ENCODE measurements around the gene LCP1.
"Not testable (repeated sequence)": the region's sequence is repeated elsewhere in the genome, so short reads cannot be mapped to it uniquely, and the experiment has no call there.

The LCP1 gene, protein sequence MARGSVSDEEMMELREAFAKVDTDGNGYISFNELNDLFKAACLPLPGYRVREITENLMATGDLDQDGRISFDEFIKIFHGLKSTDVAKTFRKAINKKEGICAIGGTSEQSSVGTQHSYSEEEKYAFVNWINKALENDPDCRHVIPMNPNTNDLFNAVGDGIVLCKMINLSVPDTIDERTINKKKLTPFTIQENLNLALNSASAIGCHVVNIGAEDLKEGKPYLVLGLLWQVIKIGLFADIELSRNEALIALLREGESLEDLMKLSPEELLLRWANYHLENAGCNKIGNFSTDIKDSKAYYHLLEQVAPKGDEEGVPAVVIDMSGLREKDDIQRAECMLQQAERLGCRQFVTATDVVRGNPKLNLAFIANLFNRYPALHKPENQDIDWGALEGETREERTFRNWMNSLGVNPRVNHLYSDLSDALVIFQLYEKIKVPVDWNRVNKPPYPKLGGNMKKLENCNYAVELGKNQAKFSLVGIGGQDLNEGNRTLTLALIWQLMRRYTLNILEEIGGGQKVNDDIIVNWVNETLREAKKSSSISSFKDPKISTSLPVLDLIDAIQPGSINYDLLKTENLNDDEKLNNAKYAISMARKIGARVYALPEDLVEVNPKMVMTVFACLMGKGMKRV

DNA sequence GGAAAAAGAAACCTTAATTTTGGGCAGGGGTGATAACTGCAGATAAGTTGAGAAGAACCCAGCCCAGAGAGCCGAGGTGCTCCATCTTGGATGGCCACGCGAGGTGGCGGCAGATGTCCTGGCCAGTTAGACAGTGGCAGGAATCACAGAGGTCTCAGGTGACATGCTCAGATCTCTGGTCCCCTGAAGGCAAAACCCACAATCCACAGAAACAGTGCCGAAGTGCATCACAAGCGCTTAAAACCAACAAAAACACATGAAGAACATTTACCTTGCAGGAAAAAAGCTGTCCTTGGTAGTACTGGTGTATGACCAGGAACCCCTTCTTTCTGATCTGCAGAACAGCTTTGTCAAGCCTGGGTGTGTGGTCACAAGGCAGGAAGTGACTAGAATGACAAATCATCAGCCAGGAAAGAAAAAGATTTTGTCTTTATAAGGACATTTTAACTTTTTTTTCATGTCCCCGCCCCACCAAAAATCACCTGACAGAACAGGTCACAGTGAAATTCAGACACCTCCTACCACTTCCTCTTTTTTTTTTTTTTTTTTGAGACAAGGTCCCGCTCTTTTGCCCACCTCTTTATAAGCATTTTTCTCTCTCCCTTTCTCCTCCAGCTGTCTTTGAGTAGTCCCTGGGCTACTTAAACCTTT is at the start of gene LCP1:
Gene LCP1 (minus strand): TSS at position 338 of the 651 bp plus-strand sequence. CDS start 22,515 bp downstream, outside the sequence.
- peak in 2 of 3 donors; percentile 53 to 66 for DNase-seq (ENCODE audit: low read depth in 3 of 3, low spot score in 1 of 3)

DNA sequence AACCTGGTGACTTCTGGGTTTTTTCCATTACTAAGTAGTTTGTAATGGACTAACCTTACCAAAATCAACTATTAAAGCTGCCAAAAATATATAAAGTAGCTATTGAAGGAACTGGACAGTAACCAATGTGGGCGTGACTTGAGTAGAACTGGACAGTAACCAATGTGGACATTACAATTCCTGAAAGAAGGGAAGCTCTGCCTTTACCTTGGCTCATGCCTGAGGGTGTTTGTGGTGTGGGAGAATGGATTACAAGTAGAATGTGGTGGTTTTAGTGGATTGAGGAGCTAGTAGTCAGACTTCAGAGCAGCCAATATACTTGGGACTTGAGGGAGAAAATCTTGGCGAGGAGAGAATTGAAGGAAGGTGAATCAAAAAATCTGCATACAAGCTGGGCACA is 47.3 kb upstream of the LCP1 start:
- DNase-seq (ENCODE audit: low read depth in 3 of 3, low spot score in 1 of 3), result no peak

DNA sequence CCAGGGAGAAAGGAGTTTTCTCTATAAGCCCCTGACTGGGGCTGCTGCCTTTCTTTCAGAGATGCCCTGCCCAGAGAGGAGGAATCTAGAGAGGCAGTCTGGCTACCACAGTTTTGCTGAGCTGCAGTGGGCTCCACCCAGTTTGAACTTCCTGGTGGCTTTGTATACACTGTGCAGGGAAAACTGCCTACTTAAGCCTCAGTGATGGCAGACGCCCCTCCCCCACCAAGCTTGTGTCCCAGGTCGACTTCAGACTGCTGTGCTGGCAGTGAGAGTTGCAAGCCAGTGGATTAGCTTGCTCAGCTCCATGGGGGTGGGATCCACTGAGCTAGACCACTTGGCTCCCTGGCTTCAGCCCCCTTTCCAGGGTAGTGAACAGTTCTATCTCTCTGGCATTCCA is 38.3 kb upstream of the LCP1 start:
- not testable (repeated sequence) for DNase-seq (ENCODE audit: low read depth in 3 of 3, low spot score in 1 of 3)

DNA sequence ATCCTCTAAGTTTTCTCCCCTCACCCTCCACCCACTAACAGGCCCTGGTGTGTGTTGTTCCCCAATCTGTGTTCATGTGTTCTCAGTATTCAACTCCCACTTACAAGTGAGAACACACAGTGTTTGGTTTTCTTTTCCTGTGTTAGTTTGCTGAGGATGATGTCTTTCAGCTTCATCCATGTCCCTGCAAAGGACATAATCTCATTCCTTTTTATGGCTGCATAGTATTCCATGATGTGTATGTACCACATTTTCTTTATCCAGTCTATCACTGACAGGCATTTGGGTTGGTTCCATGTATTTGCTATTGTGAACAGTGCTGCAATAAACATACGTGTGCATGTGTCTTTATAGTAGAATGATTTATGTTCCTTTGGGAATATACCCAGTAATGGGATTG is 32.8 kb upstream of the LCP1 start:
- not testable (repeated sequence) for DNase-seq (ENCODE audit: low read depth in 3 of 3, low spot score in 1 of 3)

DNA sequence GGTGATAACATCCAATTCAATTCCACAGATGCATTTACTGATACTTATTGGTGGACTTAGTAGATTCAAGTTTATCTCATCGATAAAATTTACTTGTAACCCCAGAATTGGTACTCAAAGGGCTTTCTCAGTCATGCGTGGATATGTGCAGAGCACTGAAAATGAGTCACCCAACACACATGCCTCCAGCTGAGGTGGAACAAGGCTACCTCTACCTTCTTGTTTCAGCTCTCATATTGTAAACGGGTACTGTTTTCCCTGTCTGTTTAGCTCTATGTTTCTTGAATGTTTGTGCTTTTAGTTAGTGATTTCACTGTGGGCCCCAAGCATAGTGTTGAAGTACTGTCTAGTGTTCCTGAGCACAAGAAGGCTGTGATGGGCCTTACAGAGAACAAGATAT is 31.3 kb upstream of the LCP1 start:
- no peak for DNase-seq (ENCODE audit: low read depth in 3 of 3, low spot score in 1 of 3)

DNA sequence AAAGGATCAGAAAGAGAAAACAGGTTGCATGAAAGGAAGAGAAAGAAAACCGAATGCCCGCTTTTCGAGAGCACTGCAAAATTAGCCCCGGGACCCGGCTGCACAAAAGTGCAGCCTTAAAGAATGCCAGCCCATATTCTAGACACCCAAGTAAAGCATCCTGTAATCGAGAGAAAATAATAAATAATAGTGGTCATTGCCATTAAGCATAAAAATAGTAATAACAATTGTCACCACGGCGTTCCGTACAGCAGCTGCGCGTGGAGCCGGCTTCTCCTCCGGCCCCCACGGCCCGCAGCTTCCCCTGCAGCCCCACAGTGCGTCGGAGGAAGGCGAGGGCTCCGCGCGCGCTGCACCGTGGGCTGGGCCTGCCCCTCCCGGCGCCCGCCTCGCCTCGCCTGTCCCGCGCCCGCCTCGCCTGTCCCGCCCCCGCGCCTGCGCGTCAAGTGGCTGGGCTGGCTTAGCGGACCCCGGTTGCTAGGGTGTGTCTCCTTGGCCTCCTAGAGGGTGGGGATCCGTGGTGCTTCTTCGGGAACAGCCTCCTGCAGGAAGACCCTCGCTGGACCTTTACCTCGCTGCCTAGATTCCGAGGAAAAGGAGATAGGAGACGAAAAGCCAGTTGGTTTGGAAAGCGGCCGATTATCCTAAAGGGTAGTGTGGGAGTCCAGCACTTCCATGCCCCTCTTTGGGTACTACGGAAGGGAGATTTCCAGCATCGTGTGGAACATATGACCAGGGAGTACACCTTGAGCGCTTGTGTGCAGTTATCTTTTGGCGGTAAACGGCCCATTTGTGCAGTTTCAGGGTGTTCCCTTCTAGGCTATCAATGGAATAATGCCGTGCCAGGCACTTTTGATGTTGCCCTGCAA is 29.7 kb upstream of the LCP1 start, which contains the start of gene LRRC63:
Gene LRRC63 (plus strand): TSS at position 446 of the 869 bp plus-strand sequence. CDS start 1,107 bp downstream, outside the sequence.
- peak; percentile 47 to 72 (median 68) for DNase-seq (ENCODE audit: low read depth in 3 of 3, low spot score in 1 of 3)

DNA sequence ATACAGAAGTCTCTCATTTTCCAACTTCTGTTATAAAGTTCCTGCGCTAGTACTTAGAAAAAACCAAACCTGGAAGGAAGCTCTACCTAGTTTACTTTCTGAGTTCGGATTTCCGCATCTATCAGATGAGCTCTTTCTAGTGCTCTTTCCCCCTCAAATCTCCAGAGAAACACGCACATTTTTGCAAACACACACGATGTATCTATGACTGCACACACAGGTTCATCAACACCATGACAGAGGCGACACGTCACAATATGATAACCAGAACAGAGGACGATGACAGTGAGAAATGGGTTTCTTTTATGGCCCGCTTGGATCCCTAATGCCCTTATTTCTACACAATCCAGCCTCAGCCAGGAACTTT is 29.1 kb upstream of the LCP1 start:
- DNase-seq (ENCODE audit: low read depth in 3 of 3, low spot score in 1 of 3), result no peak

DNA sequence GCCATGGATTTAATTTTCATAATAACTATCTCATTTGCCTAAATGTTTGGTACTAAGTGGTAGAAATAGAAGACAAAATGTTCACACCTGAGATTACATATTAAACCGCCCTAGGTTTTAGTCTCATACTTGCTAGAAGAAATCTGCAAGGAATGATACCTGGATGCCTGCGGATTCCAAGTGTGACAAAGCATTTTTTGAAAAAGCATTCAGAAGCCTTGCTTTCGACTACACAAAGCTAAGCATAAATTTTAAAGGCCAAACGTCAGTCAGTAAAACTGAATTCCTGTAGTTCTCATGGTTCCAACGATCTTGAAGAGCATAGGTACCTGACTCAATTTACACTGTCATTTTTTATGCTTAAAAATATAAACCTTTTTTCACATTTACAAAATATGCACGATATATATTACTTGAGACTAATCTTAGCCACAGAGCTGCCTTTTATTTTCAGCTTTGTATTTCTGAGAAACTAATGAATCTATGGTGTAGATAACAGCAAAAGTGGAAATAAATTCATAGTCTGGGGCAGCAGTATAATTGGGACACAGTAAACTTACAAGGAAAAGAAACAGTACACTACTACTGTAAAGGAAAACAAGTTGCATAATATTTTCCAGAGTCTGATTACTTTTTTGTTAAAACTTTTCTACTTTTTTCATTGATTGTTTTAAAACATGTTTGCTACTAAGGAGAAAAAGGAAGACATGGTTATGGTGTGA is 28.5 kb upstream of the LCP1 start:
- no peak for DNase-seq (ENCODE audit: low read depth in 3 of 3, low spot score in 1 of 3)

DNA sequence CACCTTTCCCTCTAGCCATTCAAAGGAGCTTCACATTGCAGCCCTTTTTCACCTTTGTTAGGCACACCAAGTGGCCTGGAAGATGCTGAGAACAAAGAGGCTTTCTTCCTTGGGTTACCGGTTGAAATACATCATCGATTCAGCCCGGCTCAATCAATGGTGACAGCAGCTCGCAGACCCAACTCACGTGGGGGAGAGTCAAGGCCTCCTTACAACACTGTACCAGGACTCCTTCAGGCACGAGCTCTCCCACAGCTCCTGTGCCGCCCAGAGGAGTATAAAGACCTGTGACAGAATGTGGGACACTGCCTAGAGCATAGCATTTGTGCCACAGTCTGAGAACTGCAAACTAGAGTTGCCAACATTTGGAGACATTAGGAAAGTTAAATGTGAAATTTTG is 25.9 kb upstream of the LCP1 start:
- DNase-seq (ENCODE audit: low read depth in 3 of 3, low spot score in 1 of 3), result no peak

DNA sequence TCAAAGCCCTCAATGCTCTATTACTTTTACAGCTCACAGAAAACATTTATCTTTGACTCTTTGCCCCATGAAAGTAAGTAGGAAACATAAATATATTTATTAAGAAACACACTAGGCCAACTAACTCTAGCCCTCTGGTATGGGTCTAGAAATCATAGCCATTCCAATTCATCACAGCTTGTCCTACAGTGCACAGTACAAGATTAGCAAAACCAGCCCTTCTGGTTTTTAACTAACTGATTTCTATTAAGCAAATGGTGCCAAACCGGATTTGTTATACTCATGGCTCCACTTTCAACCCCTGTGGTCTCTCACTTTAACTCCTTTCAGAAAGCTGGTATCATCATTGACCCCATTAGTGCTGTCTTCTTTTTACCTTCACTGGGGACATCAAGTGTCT is 24.2 kb upstream of the LCP1 start:
- DNase-seq (ENCODE audit: low read depth in 3 of 3, low spot score in 1 of 3), result no peak

DNA sequence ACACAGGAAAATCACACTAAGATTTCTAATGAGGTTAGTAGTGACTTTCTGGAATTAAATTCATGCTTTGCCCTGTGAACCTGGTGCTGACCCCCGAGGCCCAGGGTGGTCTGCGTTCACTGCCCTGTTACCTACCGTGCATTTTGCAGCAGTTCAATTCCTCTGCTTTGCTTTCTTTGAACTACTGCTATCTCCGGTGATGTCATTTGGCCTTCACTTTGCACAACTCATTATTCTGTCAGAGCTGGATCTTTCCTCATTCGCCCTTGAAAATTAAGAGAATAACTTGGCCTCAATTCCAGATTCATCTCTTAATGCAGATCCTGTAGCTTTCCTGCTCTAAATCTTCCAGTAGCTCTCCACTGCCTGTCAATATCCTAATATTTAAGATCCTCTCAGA is 21.0 kb upstream of the LCP1 start:
- DNase-seq (ENCODE audit: low read depth in 3 of 3, low spot score in 1 of 3), result no peak

DNA sequence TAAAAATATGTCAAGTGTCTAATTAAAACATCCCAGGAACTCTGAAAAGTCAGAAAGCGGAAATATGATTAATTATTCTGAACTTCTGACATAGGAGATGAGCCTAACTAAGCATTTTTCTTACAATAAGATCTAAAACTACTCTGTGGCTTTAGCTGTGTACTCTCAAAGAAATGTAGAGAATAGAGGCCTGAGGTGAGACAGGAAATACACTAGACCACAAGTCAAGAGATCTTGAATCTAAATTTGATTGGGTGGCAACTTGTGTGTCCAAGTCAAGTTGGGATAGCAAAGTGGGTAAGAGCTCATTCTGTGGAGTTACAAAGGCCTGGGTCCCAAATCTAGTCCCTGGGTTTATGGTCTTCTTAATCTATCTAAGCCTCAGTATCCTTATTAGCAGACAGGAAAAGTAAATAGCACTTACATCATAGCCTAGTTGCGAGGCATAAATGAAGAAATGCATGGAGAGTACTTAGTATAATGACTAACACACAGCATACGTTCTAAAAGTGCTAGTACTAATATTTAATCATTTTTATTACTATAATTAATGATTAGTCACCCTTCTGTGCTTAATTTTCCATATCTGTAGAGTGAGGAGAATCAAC is 20.3 kb upstream of the LCP1 start:
- DNase-seq (ENCODE audit: low read depth in 3 of 3, low spot score in 1 of 3), result no peak

DNA sequence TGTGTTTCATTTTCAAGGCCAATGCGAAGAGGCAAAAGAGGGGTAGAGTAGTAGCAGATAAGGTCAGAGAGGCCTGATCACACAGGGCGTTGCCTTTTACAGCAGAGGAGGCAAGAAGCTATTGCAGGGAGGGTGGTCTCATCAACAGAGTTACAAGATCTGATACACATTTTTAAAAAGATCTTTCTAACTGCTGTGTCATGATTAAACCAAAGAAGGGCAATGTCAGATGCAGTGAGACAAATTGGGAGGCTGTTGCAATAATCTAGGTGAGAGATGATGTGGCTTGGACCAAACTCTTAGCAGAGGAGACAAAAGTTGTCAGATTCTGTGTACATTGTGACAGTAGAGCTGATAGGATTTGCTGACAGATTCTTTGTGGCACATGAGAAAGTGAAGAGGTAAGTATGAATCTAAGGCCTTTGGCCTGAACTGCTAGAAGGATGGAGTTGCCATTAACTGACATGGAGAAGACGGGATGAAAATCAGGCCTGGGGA is 16.8 kb upstream of the LCP1 start:
- DNase-seq (ENCODE audit: low read depth in 3 of 3, low spot score in 1 of 3), result no peak

DNA sequence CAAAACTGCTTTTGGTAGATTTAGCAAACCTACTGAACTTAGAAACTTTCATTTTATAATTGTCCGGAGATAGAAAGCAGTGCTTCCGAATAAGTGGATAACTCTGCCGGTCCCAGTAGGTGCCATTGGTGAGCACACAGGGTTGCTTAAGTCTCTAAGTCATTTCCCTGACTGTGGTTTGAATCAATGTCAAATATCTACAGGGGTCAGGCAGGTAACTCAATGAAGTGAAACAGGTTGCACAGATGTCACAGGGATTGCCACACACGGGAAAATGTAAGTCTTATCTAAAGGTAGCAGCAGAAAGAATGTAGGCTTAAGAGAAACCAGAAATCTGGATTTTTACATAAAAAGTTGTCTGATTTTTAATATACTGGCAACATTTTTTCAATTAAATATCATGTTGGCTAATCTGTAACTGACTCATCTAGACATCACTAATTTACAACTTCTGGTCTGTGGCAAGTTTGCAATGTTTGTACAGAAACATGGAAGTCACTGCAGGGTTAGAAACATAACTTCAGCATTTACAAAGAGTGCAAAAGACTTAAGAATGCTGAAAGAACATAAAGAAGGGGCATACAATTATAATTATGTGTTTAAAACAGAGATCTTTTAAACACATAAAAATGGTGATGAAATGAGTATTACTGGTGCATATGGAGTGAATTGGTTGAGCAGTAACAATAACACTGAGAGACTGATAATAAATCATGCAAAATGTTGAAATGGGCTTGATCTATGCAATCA is 15.5 kb upstream of the LCP1 start:
- DNase-seq (ENCODE audit: low read depth in 3 of 3, low spot score in 1 of 3), result no peak

DNA sequence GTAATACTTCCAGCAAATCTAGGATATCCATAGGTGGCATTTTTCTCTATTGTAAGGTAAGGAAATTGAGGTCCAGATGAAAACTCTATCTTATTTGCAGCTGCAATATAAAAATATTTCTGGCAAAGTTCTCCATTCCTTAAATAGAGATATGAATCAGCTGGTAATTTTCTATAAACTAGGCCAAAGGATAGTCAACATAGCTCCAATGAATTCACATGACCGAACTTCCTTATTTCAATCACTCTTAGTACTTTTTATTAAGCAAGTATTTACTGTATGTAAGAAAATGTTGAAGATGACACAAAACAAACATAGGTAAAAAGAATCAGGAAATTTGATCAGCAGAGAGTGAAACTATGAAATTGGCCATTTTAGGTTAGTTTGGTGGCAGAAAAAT is 13.0 kb upstream of the LCP1 start:
- no peak for DNase-seq (ENCODE audit: low read depth in 3 of 3, low spot score in 1 of 3)

DNA sequence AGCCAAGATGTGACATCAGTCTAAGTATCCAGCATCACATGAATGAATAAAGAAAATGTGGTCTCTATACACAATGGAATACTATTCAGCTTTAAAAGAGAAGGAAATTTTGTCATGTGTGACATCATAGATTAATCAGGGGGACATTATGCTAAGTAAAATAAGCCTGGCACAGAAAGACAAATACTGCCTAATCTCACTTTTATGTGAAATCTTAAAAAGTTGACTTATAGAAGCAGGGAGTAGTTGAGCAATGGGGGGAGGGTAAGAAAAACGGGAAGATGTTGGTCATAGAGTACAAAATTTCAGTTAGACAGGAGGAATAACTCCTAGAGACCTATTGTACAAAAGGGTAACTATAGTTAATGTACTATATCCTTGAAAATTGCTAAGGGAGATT is 10.4 kb upstream of the LCP1 start:
- no peak for DNase-seq (ENCODE audit: low read depth in 3 of 3, low spot score in 1 of 3)

DNA sequence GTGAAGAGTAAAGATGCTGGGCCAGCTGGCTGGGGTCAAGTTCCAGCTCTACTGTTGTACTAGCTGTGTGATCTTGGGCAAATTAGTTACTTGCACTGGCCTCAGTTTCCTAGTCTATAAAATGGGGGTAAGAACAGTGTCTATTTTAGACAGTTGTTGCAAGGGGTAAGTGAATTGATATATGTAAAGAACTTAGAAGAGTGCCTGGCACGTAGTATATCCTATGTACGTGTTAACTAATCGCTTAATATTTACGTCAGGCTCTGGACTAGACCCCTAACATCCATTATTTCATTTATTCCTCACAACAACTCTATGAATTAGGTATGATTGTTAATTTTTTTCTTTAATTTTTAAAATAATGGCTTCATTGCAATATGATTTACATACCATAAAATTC is 3.7 kb upstream of the LCP1 start:
- DNase-seq (ENCODE audit: low read depth in 3 of 3, low spot score in 1 of 3), result no peak

DNA sequence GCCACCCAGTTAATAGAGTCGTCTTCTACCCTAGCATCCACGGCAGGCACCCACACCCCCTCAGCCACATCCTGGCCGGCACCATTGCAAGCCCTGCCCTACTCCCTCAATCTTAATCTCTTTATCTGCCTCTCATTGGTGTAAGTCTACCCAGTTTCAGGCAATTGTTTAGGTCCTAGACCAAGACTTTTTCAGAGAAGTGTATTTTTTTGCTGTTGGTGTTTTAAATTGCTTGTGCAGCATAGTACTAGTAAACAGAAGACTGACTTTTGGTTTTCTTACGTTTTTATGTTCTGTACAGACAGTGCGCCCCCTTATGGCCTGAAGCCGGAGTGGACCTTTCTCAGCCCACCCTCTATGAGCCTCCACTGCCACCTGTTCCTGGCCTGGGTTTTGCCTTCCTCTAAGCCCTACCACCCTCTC is 2.3 kb upstream of the LCP1 start:
- peak; percentile 38 to 59 (median 52) for DNase-seq (ENCODE audit: low read depth in 3 of 3, low spot score in 1 of 3)
